HepG2 (cell line): ENCODE measurements around the gene ZNF74.
"Not testable (repeated sequence)": the region's sequence is repeated elsewhere in the genome, so short reads cannot be mapped to it uniquely, and the experiment has no call there.

Experiments
- ETV6 ChIP-seq: sonication (generic); formaldehyde crosslinking; conservative IDR thresholded peaks from 2 replicates; pipeline ENCODE4 v1.4.0; 2020; ENCODE audit warnings: missing genetic modification reagents
- MAF1 ChIP-seq: sonication (generic); formaldehyde crosslinking; IDR thresholded peaks from 2 replicates; pipeline ENCODE4 v1.5.0; 2020; ENCODE audit warnings: missing genetic modification reagents, borderline replicate concordance
- ZNF24 ChIP-seq: fragments of 450-650 bp; IDR thresholded peaks from 2 replicates; pipeline ENCODE4 v1.6.1; 2017; ENCODE audit warnings: antibody characterized with exemption, mild to moderate bottlenecking
- ZNF552 ChIP-seq: sonication (generic); formaldehyde crosslinking; IDR thresholded peaks from 2 replicates; pipeline ENCODE4 v1.9.0; 2022; ENCODE audit warnings: missing genetic modification reagents, mild to moderate bottlenecking, borderline replicate concordance
- TF ChIP-seq, protein P1 (sequence below): sonication (generic); formaldehyde crosslinking; IDR thresholded peaks from 2 replicates; pipeline ENCODE4 v1.5.0; 2020; ENCODE audit warnings: mild to moderate bottlenecking, missing genetic modification reagents, moderate library complexity
- TF ChIP-seq, protein P2 (sequence below): IDR thresholded peaks from 2 replicates; pipeline ENCODE4 v1.6.1; 2016

DNA sequence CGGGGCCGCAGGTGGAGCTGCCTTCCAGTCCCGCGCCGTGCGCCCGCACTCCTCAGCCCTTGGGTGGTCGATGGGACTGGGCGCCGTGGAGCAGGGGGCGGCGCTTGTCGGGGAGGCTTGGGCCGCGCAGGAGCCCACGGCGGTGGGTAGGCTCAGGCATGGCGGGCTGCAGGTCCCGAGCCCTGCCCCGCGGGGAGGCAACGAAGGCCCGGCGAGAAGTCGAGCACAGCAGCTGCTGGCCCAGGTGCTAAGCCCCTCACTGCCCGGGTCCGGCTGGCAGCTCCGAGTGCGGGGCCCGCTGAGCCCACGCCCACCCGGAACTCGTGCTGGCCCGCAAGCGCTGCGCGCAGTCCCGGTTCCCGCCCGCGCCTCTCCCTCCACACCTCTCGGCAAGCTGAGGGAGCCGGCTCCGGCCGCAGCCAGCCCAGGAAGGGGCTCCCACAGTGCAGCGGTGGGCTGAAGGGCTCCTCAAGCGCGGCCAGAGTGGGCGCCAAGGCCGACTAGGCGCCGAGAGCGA is 1.5 kb upstream of the ZNF74 start:
- TF ChIP-seq, protein P1, sequence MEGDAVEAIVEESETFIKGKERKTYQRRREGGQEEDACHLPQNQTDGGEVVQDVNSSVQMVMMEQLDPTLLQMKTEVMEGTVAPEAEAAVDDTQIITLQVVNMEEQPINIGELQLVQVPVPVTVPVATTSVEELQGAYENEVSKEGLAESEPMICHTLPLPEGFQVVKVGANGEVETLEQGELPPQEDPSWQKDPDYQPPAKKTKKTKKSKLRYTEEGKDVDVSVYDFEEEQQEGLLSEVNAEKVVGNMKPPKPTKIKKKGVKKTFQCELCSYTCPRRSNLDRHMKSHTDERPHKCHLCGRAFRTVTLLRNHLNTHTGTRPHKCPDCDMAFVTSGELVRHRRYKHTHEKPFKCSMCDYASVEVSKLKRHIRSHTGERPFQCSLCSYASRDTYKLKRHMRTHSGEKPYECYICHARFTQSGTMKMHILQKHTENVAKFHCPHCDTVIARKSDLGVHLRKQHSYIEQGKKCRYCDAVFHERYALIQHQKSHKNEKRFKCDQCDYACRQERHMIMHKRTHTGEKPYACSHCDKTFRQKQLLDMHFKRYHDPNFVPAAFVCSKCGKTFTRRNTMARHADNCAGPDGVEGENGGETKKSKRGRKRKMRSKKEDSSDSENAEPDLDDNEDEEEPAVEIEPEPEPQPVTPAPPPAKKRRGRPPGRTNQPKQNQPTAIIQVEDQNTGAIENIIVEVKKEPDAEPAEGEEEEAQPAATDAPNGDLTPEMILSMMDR = not testable (repeated sequence)
- not testable (repeated sequence) for TF ChIP-seq MAF1 (CRISPR knock-in tag); ZNF552 (CRISPR knock-in tag); ETV6 (CRISPR knock-in tag); ZNF24
- TF ChIP-seq, protein P2, sequence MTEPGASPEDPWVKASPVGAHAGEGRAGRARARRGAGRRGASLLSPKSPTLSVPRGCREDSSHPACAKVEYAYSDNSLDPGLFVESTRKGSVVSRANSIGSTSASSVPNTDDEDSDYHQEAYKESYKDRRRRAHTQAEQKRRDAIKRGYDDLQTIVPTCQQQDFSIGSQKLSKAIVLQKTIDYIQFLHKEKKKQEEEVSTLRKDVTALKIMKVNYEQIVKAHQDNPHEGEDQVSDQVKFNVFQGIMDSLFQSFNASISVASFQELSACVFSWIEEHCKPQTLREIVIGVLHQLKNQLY (CRISPR knock-in tag) = not testable (repeated sequence)
